Measurements from ENCODE around the gene C9orf72.
"Not testable (repeated sequence)": the region's sequence is repeated elsewhere in the genome, so short reads cannot be mapped to it uniquely, and the experiment has no call there.

C9orf72 gene

GRCh38 chr9:27510780-27511179 lies 62.5 kb downstream of the C9orf72 start:
- no peak for DNase-seq

- DNase-seq: no peak
Observed at GRCh38 chr9:27506981-27507380, 66.3 kb downstream of the C9orf72 start.

GRCh38 chr9:27505744-27506161 lies 67.5 kb downstream of the C9orf72 start:
- no peak for DNase-seq

- DNase-seq: no peak
Observed at GRCh38 chr9:27504259-27504658, 69.0 kb downstream of the C9orf72 start.

- DNase-seq: no peak
Observed at GRCh38 chr9:27503623-27504022, 69.7 kb downstream of the C9orf72 start.

GRCh38 chr9:27500902-27501301 lies 72.4 kb downstream of the C9orf72 start:
- DNase-seq: not testable (repeated sequence)

GRCh38 chr9:27499451-27499850 lies 73.8 kb downstream of the C9orf72 start:
- DNase-seq: no peak

GRCh38 chr9:27497883-27498417 lies 75.3 kb downstream of the C9orf72 start:
- no peak for DNase-seq
